ENCODE results near the gene DUSP16. TPM values are rescaled to one million over a fixed set of nuclear protein-coding genes. Genes with fewer than 3 reads are reported as not detected.

DUSP16 gene
- total RNA-seq, 1 experiment from 2014 or later = 4.4 TPM

DNA sequence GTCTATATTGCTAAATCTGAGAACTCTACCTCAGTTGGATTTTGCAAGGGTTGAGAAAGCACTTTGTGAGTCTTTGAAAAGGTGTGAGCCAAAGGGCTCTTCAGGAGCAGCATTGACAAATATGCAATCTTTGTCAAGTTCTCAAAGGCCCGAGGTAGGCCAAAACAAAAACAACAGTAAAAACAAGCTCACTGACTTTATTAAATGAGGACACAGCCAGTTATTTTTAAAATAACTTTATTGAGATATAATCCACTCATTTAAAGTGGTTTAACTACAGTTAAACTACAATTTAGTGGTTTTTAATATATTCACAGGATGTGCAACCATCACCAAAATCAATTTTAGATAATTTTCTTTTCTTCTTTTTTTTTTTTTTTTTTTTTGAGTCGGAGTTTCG lies 47.0 kb upstream of the DUSP16 start:
- H3K27ac ChIP-seq (ENCODE audit: low read length) = no peak overlapping the region
- no peak for DNase-seq
- CTCF ChIA-PET = interaction anchor here (0.6 kb wide), 1 partner anchor 132 kb away, joined by 4 read pairs; no protein-coding TSS in a partner anchor
- no peaks in the 10 kb centered on the region for H4K20me1 ChIP-seq (ENCODE audit: low read length)
- POLR2A ChIA-PET (ENCODE audit: unreplicated experiment) = no interaction called here
- no peak overlapping the region for H3K4me2 ChIP-seq (ENCODE audit: low read length)
- no peak overlapping the region for H3K9ac ChIP-seq (ENCODE audit: low read length)
- no peaks in the 10 kb centered on the region for H3K27me3 ChIP-seq (ENCODE audit: low read length)
- H3K79me2 ChIP-seq (ENCODE audit: low read length) = peaks cover 17% of the 10 kb centered on the region
- BruUV-seq (replicated peaks) = no TSS peak
- no peak overlapping the region for H2AFZ ChIP-seq (ENCODE audit: low read length)
- H3K4me3 ChIP-seq (ENCODE audit: low read length) = no peak overlapping the region
- no peaks in the 10 kb centered on the region for H3K36me3 ChIP-seq (ENCODE audit: low read depth, low read length)
- no peaks in the 10 kb centered on the region for H3K9me2 ChIP-seq (replicated peaks; ENCODE audit: low read length)
- TF ChIP-seq EZH2 (IDR thresholded peaks at IDR 0.05; ENCODE audit: low read length, unreplicated experiment) (no peak), CTCF (conservative IDR thresholded peaks at IDR 0.05; ENCODE audit: low read depth, low read length) (no peak), EZH2phosphoT487 (IDR thresholded peaks at IDR 0.05; ENCODE audit: borderline replicate concordance, low read length) (no peak)
- no peaks in the 10 kb centered on the region for H3F3A ChIP-seq (ENCODE audit: low read length, unreplicated experiment)
- intact Hi-C loops (cut with micrococcal nuclease) = loop anchor here (5.0 kb wide), 2 partner anchors 38 to 47 kb away; partner anchors contain the start of gene DUSP16
- no peak for ATAC-seq
- H3K9me3 ChIP-seq (ENCODE audit: low read length) = no peaks in the 10 kb centered on the region
- peaks cover 32% of the 10 kb centered on the region for H3K4me1 ChIP-seq (ENCODE audit: insufficient read depth, low read length)

DNA sequence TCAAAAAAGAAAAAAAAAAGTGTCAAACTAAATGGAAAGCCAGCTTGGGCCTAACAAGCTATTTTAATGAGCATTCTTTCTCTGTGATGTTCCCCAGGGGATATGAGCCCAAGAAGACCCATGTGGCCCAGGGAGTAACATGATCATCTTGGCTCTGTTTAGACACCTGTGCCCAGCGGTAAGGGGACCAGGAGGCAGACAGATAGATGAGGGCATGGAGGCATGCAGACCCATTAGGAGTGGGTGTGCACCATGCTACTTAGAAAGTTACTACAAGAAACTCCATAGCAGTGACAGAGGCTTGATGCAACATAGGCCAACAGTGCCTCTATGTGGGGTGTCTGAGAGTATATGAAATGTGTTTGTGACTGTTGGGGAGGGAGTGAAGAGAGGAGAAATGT lies 45.9 kb upstream of the DUSP16 start:
- Histone ChIP-seq H3K4me3 (ENCODE audit: low read length) (no peak overlapping the region), H2AFZ (ENCODE audit: low read length) (no peak overlapping the region), H4K20me1 (ENCODE audit: low read length) (no peaks in the 10 kb centered on the region), H3K4me1 (ENCODE audit: insufficient read depth, low read length) (peaks cover 30% of the 10 kb centered on the region), H3K79me2 (ENCODE audit: low read length) (peaks cover 15% of the 10 kb centered on the region), H3K9ac (ENCODE audit: low read length) (peak overlapping the region; percentile 45; the same call in 1 of the 2 replicates), H3K36me3 (ENCODE audit: low read depth, low read length) (no peaks in the 10 kb centered on the region), H3K9me3 (ENCODE audit: low read length) (no peaks in the 10 kb centered on the region), H3K27ac (ENCODE audit: low read length) (peak overlapping the region; percentile 91), H3K27me3 (ENCODE audit: low read length) (no peaks in the 10 kb centered on the region), H3F3A (ENCODE audit: low read length, unreplicated experiment) (no peaks in the 10 kb centered on the region), H3K4me2 (ENCODE audit: low read length) (no peak overlapping the region), H3K9me2 (replicated peaks; ENCODE audit: low read length) (no peaks in the 10 kb centered on the region)
- TF ChIP-seq CTCF (conservative IDR thresholded peaks at IDR 0.05; ENCODE audit: low read depth, low read length) (peak; percentile 48; the same call in 1 of the 2 replicates), EZH2 (IDR thresholded peaks at IDR 0.05; ENCODE audit: low read length, unreplicated experiment) (no peak)
- ChIA-PET POLR2A (ENCODE audit: unreplicated experiment) (no interaction called here), CTCF (no interaction called here)
- no peak; the same call in 1 of the 2 replicates for ATAC-seq
- peak; percentile 45 for DNase-seq
- no TSS peak for BruUV-seq (replicated peaks)
- intact Hi-C loops (cut with micrococcal nuclease) = no loop called here

DNA sequence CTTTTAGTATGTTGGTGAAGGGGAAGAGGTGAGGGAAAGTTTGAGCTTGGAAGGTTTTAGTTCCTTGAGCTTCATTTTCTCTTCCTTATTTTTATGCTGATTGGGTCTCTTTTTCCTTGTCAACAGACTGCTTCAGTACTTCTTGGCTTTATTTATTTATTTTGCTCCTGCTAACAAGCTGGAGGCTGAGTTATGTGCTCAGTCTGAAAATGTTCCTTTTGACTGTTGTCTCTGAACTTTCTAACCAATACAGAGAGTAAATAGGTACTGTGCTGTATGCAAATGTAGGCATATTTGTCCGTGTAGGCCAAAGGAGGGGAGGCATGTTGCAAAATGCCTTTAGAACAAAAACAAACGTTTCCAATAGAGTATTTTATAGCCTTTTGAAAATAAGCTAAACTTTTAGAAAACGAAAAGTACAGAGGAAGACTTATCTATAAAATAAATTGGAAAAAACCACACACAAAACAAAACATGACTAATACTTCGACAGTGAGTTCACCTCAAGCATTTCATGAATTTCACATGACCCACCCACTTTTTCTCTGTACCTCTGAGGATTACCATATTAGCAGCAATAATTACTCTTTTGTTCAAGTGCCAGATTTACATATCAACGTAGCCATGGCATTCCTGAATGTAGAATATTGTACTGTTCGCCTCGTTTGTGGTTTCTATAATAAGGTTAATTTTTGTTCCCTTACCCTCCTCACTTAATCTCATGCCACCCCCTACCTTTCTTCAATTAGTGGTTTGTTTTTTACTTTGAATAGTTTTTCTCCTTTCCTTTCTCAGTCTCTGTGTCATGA lies 44.3 kb upstream of the DUSP16 start:
- POLR2A ChIA-PET (ENCODE audit: unreplicated experiment) = no interaction called here
- intact Hi-C loops (cut with micrococcal nuclease) = loop anchor here (1.0 kb wide), 1 partner anchor 231 kb away; no protein-coding TSS in a partner anchor
- peak; percentile 50 for ATAC-seq

More for the DNA sequence above, 44.3 kb upstream of the DUSP16 start:
- no peaks in the 10 kb centered on the region for H3K27me3 ChIP-seq (ENCODE audit: low read length)
- no TSS peak for BruUV-seq (replicated peaks)
- no peaks in the 10 kb centered on the region for H3K79me2 ChIP-seq (ENCODE audit: low read length)
- no peaks in the 10 kb centered on the region for H4K20me1 ChIP-seq (ENCODE audit: low read length)
- CTCF ChIA-PET = no interaction called here
- H3K4me1 ChIP-seq (ENCODE audit: insufficient read depth, low read length) = peaks cover 26% of the 10 kb centered on the region
- no peaks in the 10 kb centered on the region for H3K36me3 ChIP-seq (ENCODE audit: low read depth, low read length)
- H3K9me2 ChIP-seq (replicated peaks; ENCODE audit: low read length) = no peaks in the 10 kb centered on the region
- peak overlapping the region; percentile 37; the same call in 1 of the 2 replicates for H3K4me3 ChIP-seq (ENCODE audit: low read length)
- peak overlapping the region; percentile 76 for H3K4me2 ChIP-seq (ENCODE audit: low read length)
- peak overlapping the region; percentile 68 for H3K9ac ChIP-seq (ENCODE audit: low read length)
- H3K27ac ChIP-seq (ENCODE audit: low read length) = peak overlapping the region; percentile 91
- H2AFZ ChIP-seq (ENCODE audit: low read length) = peak overlapping the region; percentile 56
- H3K9me3 ChIP-seq (ENCODE audit: low read length) = no peaks in the 10 kb centered on the region
- TF ChIP-seq EZH2phosphoT487 (IDR thresholded peaks at IDR 0.05; ENCODE audit: borderline replicate concordance, low read length) (no peak), CTCF (conservative IDR thresholded peaks at IDR 0.05; ENCODE audit: low read depth, low read length) (no peak), EZH2 (IDR thresholded peaks at IDR 0.05; ENCODE audit: low read length, unreplicated experiment) (no peak)
- H3F3A ChIP-seq (ENCODE audit: low read length, unreplicated experiment) = no peaks in the 10 kb centered on the region
- DNase-seq = peak; percentile 77

Measured in PC-3 (cell line).